Upper lobe of right lung (tissue), 1 donor: ENCODE data around the gene EHBP1L1. TPM values are rescaled to one million over a fixed set of nuclear protein-coding genes. Genes with fewer than 3 reads are reported as not detected.

Source experiments
- ATAC-seq: fragments of 200-7000 bp; cut with Tn5 transposase; one replicate; pipeline ENCODE4 v1.9.1; 2020; ENCODE audit warnings: mild to moderate bottlenecking, moderate library complexity
- DNase-seq: peaks from one replicate; pipeline ENCODE4 v3.0.0-alpha.2; 2020
- H3K27ac ChIP-seq: fragments of 200-600 bp; one replicate; pipeline ENCODE4 v1.8.0; 2022
- H3K27me3 ChIP-seq: fragments of 200-600 bp; one replicate; pipeline ENCODE4 v1.8.0; 2022; ENCODE audit warnings: mild to moderate bottlenecking
- H3K36me3 ChIP-seq: fragments of 200-600 bp; one replicate; pipeline ENCODE4 v1.8.0; 2022
- H3K4me1 ChIP-seq: fragments of 200-600 bp; one replicate; pipeline ENCODE4 v1.8.0; 2022
- H3K4me3 ChIP-seq: fragments of 200-600 bp; one replicate; pipeline ENCODE4 v1.8.0; 2022; ENCODE audit warnings: mild to moderate bottlenecking
- H3K9me3 ChIP-seq: fragments of 200-600 bp; one replicate; pipeline ENCODE4 v1.8.0; 2022
- intact Hi-C: fragments of 100-400 bp; cut with DNase I; formaldehyde crosslinking; loops from one replicate; pipeline ENCODE4 v1.11.0; 2022
- total RNA-seq: library from RNA; stranded (reverse); fragmentation: NEBNext Ultra II Directional; extraction: Animal tissue kit (Norgen Biotek cat#: 25700); gene quantifications from one replicate; pipeline ENCODE4 v1.2.1, GENCODE V29; 2021
- TF ChIP-seq, protein P1 (sequence below): fragments of 200-600 bp; IDR thresholded peaks from one replicate; pipeline ENCODE4 v1.8.0; 2022; ENCODE audit warnings: antibody characterized with exemption
- donor health status: DM: no; HTN: yes; CAD: no; lungs with severe emphysema.

Gene EHBP1L1
- total RNA-seq, 1 donor from 2014 or later, result 88.3 TPM

DNA sequence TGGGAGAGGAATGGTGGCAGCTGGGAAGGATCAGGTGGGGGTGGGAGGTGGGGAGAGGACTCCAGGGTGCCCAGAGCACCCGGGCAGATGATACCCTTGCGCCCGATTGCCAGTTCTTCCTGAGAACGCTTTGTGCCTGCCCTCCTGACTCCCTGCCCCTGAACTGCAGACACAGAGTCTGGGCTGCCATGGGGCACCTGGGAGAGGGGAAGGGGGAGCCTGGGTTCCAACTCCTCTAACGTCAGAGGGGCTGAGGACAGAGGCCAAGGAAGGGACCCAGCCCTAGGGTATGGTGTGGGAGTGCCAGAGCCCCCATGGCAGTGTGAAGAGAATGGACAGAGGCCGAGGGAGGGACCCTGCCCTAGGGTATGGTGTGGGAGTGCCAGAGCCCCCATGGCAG, 20.7 kb downstream of the EHBP1L1 start:
- Histone ChIP-seq H3K36me3 (peaks cover 35% of the 10 kb centered on the region), H3K27me3 (no peaks in the 10 kb centered on the region), H3K4me1 (no peaks in the 10 kb centered on the region), H3K9me3 (no peaks in the 10 kb centered on the region), H3K27ac (no peak overlapping the region), H3K4me3 (no peak overlapping the region)
- TF ChIP-seq, protein P1, sequence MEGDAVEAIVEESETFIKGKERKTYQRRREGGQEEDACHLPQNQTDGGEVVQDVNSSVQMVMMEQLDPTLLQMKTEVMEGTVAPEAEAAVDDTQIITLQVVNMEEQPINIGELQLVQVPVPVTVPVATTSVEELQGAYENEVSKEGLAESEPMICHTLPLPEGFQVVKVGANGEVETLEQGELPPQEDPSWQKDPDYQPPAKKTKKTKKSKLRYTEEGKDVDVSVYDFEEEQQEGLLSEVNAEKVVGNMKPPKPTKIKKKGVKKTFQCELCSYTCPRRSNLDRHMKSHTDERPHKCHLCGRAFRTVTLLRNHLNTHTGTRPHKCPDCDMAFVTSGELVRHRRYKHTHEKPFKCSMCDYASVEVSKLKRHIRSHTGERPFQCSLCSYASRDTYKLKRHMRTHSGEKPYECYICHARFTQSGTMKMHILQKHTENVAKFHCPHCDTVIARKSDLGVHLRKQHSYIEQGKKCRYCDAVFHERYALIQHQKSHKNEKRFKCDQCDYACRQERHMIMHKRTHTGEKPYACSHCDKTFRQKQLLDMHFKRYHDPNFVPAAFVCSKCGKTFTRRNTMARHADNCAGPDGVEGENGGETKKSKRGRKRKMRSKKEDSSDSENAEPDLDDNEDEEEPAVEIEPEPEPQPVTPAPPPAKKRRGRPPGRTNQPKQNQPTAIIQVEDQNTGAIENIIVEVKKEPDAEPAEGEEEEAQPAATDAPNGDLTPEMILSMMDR, result no peak
- DNase-seq, result no peak
- intact Hi-C loops, result no loop called here
- no peak for ATAC-seq

GRCh38 chr11:65598258-65598699, 22.4 kb downstream of the EHBP1L1 start:
- DNase-seq, result no peak
- intact Hi-C loops, result no loop called here

DNA sequence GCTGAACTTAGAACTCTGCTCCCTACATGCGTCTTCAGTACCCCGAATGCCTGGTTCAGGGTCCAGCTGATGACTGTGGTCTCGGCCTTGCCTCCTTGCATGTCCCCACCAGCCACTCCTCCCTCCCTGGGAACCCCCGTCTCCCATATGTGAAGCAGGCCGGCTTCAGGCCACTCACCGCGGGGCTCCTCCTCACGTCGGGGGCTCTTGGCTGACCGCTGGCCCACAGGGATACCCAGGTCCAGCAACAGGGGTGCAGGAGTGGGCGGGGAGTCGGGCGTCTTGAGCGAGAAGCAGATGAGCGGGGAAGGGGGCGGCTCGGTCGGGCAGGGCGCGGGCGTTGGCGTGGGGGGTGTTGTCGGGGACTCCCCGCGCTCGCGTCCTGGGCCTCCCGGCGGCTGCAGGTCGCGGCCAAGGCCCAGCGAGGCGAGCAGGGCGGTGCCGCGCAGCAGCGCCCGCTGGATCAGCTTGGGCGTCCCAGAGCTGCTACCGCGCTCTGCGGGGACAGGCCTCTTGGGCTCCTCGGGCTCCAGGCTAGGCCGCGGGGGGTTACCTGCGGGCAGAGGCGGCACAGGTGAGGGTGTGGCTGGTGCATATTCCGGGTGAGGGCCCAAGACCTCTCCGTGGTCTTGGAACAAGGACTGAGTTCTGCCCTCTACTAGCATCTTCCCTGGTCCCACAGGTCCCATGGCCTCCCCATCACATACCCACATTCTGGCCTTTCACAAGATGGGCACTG, 23.5 kb downstream of the EHBP1L1 start:
- Histone ChIP-seq H3K9me3 (no peaks in the 10 kb centered on the region), H3K36me3 (peaks cover 59% of the 10 kb centered on the region), H3K4me3 (no peak overlapping the region), H3K27me3 (no peaks in the 10 kb centered on the region), H3K4me1 (no peaks in the 10 kb centered on the region), H3K27ac (no peak overlapping the region)
- ATAC-seq (no peak), DNase-seq (no peak)
- TF ChIP-seq, protein P1, result no peak
- intact Hi-C loops, result no loop called here

More at GRCh38 chr11:65598258-65598699, 22.4 kb downstream of the EHBP1L1 start:
- H3K4me1 ChIP-seq, result no peaks in the 10 kb centered on the region
- TF ChIP-seq, protein P1, result no peak
- H3K9me3 ChIP-seq, result no peaks in the 10 kb centered on the region
- no peak overlapping the region for H3K27ac ChIP-seq
- ATAC-seq, result no peak
- H3K36me3 ChIP-seq, result peaks cover 48% of the 10 kb centered on the region
- H3K4me3 ChIP-seq, result no peak overlapping the region
- no peaks in the 10 kb centered on the region for H3K27me3 ChIP-seq

- no peaks in the 10 kb centered on the region for H3K27me3 ChIP-seq
- TF ChIP-seq, protein P1, result no peak
- H3K4me3 ChIP-seq, result no peak overlapping the region
- intact Hi-C loops, result no loop called here
- DNase-seq (no peak), ATAC-seq (no peak)
- no peaks in the 10 kb centered on the region for H3K9me3 ChIP-seq
- H3K27ac ChIP-seq, result no peak overlapping the region
- H3K36me3 ChIP-seq, result peaks cover 64% of the 10 kb centered on the region
- H3K4me1 ChIP-seq, result no peaks in the 10 kb centered on the region
Observed at GRCh38 chr11:65599955-65600246, 24.0 kb downstream of the EHBP1L1 start.

DNA sequence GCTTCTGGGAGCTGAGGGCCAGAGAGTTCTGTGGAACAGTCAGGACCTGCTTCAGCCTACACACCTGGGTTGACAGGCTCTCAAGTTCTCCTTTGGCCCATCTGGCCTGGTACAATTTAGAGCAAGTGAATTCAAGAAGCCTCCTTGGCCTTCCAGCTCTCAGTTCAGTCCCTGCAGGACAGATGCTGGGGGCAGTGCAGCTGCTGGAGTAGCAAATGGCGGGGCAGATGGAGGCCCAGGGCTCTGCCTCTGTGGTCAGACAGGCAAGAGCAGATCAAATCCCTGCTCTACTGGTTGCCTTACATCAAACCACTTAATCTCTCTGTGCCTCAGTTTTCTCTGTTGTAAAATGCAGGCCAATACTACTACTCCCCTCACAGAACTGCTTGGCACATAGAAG, 28.4 kb downstream of the EHBP1L1 start:
- no peaks in the 10 kb centered on the region for H3K27me3 ChIP-seq
- intact Hi-C loops, result no loop called here
- H3K36me3 ChIP-seq, result peaks cover 69% of the 10 kb centered on the region

More for the DNA sequence above, 28.4 kb downstream of the EHBP1L1 start:
- H3K9me3 ChIP-seq, result no peaks in the 10 kb centered on the region
- H3K27ac ChIP-seq, result no peak overlapping the region
- DNase-seq, result no peak
- no peak for ATAC-seq
- TF ChIP-seq, protein P1, result no peak
- peaks cover 17% of the 10 kb centered on the region for H3K4me1 ChIP-seq
- H3K4me3 ChIP-seq, result no peak overlapping the region
